Endodermal cell (in vitro differentiated cells): Measurements from ENCODE around the gene CDH23. TPM values are rescaled to one million over a fixed set of nuclear protein-coding genes. Genes with fewer than 3 reads are reported as not detected.

Experiments used
- DNase-seq: peaks from one replicate; pipeline ENCODE4 v3.0.0-alpha.2; 2017
- H3K27ac ChIP-seq: 2 replicates; pipeline ENCODE4 v1.5.1; 2013; ENCODE audit warnings: mild to moderate bottlenecking, low read depth, low read length, moderate library complexity
- H3K27me3 ChIP-seq: 2 replicates; pipeline ENCODE4 v1.6.1; 2013; ENCODE audit warnings: mild to moderate bottlenecking, low read length, moderate library complexity; ENCODE audit not compliant: insufficient read depth, control insufficient read depth, poor library complexity, severe bottlenecking
- H3K36me3 ChIP-seq: 2 replicates; pipeline ENCODE4 v1.7.0; 2013; ENCODE audit warnings: mild to moderate bottlenecking, low read length, moderate library complexity; ENCODE audit not compliant: control insufficient read depth, insufficient read depth
- H3K4me1 ChIP-seq: one replicate; pipeline ENCODE4 v1.7.0; 2013; ENCODE audit warnings: low read length; ENCODE audit not compliant: control insufficient read depth, insufficient read depth
- H3K4me3 ChIP-seq: 2 replicates; pipeline ENCODE4 v1.5.1; 2013; ENCODE audit warnings: mild to moderate bottlenecking, low read length, moderate library complexity
- H3K9ac ChIP-seq: 2 replicates; pipeline ENCODE4 v1.6.1; 2013; ENCODE audit warnings: mild to moderate bottlenecking, low read length, moderate library complexity; ENCODE audit not compliant: poor library complexity, severe bottlenecking; ENCODE audit errors: extremely low read depth
- H3K9me3 ChIP-seq: 2 replicates; pipeline ENCODE4 v1.6.1; 2013; ENCODE audit warnings: mild to moderate bottlenecking, low read length, moderate library complexity; ENCODE audit not compliant: control insufficient read depth
- H3K27ac Mint-ChIP-seq: 2 replicates; pipeline ENCODE4 v1.8.0; 2020; ENCODE audit warnings: mixed read lengths
- H3K27me3 Mint-ChIP-seq: 2 replicates; pipeline ENCODE4 v1.8.0; 2021; ENCODE audit warnings: mild to moderate bottlenecking, mixed read lengths; ENCODE audit not compliant: insufficient read depth
- H3K36me3 Mint-ChIP-seq: 2 replicates; pipeline ENCODE4 v1.8.0; 2020; ENCODE audit warnings: low read depth, mixed read lengths
- H3K4me1 Mint-ChIP-seq: 2 replicates; pipeline ENCODE4 v1.8.0; 2020; ENCODE audit warnings: mixed read lengths
- H3K4me3 Mint-ChIP-seq: 2 replicates; pipeline ENCODE4 v1.8.0; 2020; ENCODE audit warnings: mild to moderate bottlenecking, moderate library complexity, mixed read lengths
- H3K9me3 Mint-ChIP-seq: 2 replicates; pipeline ENCODE4 v1.8.0; 2020; ENCODE audit warnings: mild to moderate bottlenecking, mixed read lengths
- CTCF ChIP-seq: fragments of 200-600 bp; sonication (generic); conservative IDR thresholded peaks from 2 replicates; pipeline ENCODE4 v1.5.0; 2021; ENCODE audit warnings: antibody characterized with exemption, mild to moderate bottlenecking
- WGBS, 2 experiments: methylation state at CpG; one replicate each; pipeline versions ENCODE4 v1.1.5 to v1.1.7; 2013; ENCODE audit warnings: missing lambda C conversion rate in 2 of 2, mixed read lengths in 1 of 2; ENCODE audit not compliant: insufficient coverage in 1 of 2, insufficient read length in 1 of 2; 5-methylcytosine and 5-hydroxymethylcytosine counted together
- total RNA-seq, 2 donors: library from RNA; stranded (reverse); fragmentation: NEBNext Ultra II Directional in 1 of 2; extraction: Animal tissue kit (Norgen Biotek cat#: 25700) in 1 of 2; gene quantifications; 2 replicates in 1 of 2; 3 replicates in 1 of 2; pipeline ENCODE4 v1.2.1, GENCODE V29; 2021

Gene CDH23
- total RNA-seq, 2 donors from 2014 or later, result 2.1 to 4.2 TPM

GRCh38 chr10:71468363-71469094 lies 71.8 kb downstream of the CDH23 start:
- no peaks in the 10 kb centered on the region for H3K27me3 Mint-ChIP-seq
- no peaks in the 10 kb centered on the region for H3K9me3 Mint-ChIP-seq
- no peaks in the 10 kb centered on the region for H3K4me1 Mint-ChIP-seq
- Histone ChIP-seq H3K9me3 (no peaks in the 10 kb centered on the region), H3K27ac (no peak overlapping the region), H3K4me1 (no peaks in the 10 kb centered on the region), H3K36me3 (no peaks in the 10 kb centered on the region), H3K4me3 (no peak overlapping the region), H3K27me3 (no peaks in the 10 kb centered on the region), H3K9ac (no peak overlapping the region)
- no peak overlapping the region for H3K27ac Mint-ChIP-seq
- WGBS, 2 experiments, result 78 to 85% methylated on average over 7 to 9 of the region's 9 CpGs
- H3K4me3 Mint-ChIP-seq, result no peak overlapping the region
- DNase-seq, result no peak
- no peaks in the 10 kb centered on the region for H3K36me3 Mint-ChIP-seq
- TF ChIP-seq CTCF, result no peak

DNA sequence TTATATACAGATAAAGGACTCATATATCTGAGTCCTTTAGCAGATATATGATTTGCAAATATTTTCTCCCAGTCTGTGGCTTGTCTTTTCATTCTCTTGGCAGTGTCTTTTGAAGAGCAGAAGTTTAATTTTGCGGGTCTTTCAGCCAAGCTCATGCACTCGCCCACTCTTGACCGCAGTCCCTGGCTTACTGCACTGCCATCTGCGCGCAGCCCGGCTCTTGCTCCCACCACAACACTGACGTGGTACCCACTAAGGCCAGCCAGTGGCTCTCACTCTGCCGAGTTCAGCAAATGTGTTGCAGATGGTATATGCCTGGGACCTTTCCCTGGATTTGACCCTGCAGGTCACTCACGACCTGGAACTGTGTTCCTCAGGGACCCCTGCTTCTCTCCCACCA lies 74.3 kb downstream of the CDH23 start:
- Mint-ChIP-seq H3K9me3 (no peaks in the 10 kb centered on the region), H3K4me1 (peaks cover 7% of the 10 kb centered on the region), H3K27me3 (no peaks in the 10 kb centered on the region), H3K4me3 (no peak overlapping the region), H3K36me3 (no peaks in the 10 kb centered on the region), H3K27ac (no peak overlapping the region)
- no peak for DNase-seq
- Histone ChIP-seq H3K27me3 (no peaks in the 10 kb centered on the region), H3K27ac (no peak overlapping the region), H3K4me3 (no peak overlapping the region), H3K9ac (no peak overlapping the region), H3K4me1 (no peaks in the 10 kb centered on the region), H3K9me3 (no peaks in the 10 kb centered on the region), H3K36me3 (no peaks in the 10 kb centered on the region)
- no peak for TF ChIP-seq CTCF
- WGBS, 2 experiments, result 91 to 93% methylated on average over 9 of the region's 9 CpGs

DNA sequence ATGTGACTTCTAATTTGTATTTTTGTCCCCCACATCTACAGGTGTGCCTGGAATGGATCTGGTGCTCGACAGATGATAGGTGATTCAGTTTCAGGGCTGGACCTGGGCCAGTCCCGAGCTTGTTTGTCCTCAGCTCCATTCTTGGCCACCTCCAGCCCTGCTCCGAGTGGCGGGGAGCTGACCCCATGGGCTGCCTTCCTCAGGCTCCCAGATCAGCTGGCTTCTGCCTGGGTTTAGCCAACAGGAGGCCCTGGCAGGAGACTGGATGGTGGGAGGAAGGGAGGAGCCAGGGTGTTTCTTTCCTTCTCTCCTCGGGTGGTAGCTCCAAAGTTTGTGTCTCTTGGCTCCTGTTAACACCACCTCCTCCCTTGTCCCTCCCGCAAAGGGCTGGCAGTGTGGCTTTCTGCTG lies 75.2 kb downstream of the CDH23 start:
- Mint-ChIP-seq H3K27ac (no peak overlapping the region), H3K9me3 (no peaks in the 10 kb centered on the region), H3K4me3 (no peak overlapping the region), H3K27me3 (no peaks in the 10 kb centered on the region), H3K4me1 (peaks cover 7% of the 10 kb centered on the region), H3K36me3 (no peaks in the 10 kb centered on the region)
- no peaks in the 10 kb centered on the region for H3K9me3 ChIP-seq
- no peak for TF ChIP-seq CTCF
- no peak overlapping the region for H3K27ac ChIP-seq
- no peak for DNase-seq
- H3K36me3 ChIP-seq, result no peaks in the 10 kb centered on the region
- no peak overlapping the region for H3K4me3 ChIP-seq
- no peaks in the 10 kb centered on the region for H3K4me1 ChIP-seq
- no peak overlapping the region for H3K9ac ChIP-seq
- H3K27me3 ChIP-seq, result no peaks in the 10 kb centered on the region
- WGBS, 2 experiments, result 87 to 95% methylated on average over 2 to 6 of the region's 6 CpGs
